Fibroblast of lung (primary cell): Measurements from ENCODE around the gene DUSP8.

Source experiments
- EZH2 ChIP-seq: IDR thresholded peaks from 2 replicates; pipeline ENCODE4 v1.5.1; 2012; ENCODE audit warnings: low read length, control low read depth, mild to moderate bottlenecking; ENCODE audit errors: missing control alignments
- TF ChIP-seq, protein P1 (sequence below), 2 donors: IDR thresholded peaks in 1 of 2; conservative IDR thresholded peaks in 1 of 2; 1 replicate in 1 of 2; 2 replicates in 1 of 2; pipeline ENCODE4 v1.5.1; 2011 to 2012; ENCODE audit warnings: low read length in 2 of 2, control low read depth in 1 of 2, inconsistent platforms in 1 of 2, low read depth in 1 of 2, mild to moderate bottlenecking in 1 of 2

DNA sequence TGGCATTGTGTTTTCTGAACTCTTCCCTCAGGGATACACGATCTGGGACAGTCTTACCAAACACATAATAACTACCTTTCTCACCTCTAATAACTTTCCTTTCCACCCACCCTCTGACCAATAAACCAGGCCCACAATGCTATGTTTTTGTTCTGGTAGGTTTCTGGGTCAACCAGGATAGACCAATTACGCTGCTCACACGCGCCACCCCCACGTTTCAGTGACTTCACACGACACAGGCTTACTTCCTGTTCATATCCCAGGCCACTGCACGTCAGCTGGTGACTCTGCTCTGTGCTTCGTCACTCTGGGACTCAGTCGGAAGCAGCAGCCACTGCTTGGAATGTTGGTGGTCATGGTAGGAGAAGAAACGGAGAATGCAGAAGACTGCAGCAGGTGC, 47.4 kb upstream of the DUSP8 start:
- TF ChIP-seq, protein P1, sequence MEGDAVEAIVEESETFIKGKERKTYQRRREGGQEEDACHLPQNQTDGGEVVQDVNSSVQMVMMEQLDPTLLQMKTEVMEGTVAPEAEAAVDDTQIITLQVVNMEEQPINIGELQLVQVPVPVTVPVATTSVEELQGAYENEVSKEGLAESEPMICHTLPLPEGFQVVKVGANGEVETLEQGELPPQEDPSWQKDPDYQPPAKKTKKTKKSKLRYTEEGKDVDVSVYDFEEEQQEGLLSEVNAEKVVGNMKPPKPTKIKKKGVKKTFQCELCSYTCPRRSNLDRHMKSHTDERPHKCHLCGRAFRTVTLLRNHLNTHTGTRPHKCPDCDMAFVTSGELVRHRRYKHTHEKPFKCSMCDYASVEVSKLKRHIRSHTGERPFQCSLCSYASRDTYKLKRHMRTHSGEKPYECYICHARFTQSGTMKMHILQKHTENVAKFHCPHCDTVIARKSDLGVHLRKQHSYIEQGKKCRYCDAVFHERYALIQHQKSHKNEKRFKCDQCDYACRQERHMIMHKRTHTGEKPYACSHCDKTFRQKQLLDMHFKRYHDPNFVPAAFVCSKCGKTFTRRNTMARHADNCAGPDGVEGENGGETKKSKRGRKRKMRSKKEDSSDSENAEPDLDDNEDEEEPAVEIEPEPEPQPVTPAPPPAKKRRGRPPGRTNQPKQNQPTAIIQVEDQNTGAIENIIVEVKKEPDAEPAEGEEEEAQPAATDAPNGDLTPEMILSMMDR (conservative IDR thresholded peaks at IDR 0.05 in 1 of 2, IDR thresholded peaks at IDR 0.05 in 1 of 2; ENCODE audit: low read depth in 1 of 2, low read length in 2 of 2) = no peak
- no peak for TF ChIP-seq EZH2
